NCI-H82 (cell line): ENCODE results near the gene NYAP1.
A peak's percentile ranks its signal among the peaks of the same experiment; 100 is the strongest.
"Not testable (repeated sequence)": the region's sequence is repeated elsewhere in the genome, so short reads cannot be mapped to it uniquely, and the experiment has no call there.

ENCODE experiments used
- DNase-seq: peaks from one replicate; lab custom pipeline; 2025; lab: John Stamatoyannopoulos, UW

NYAP1 gene

DNA sequence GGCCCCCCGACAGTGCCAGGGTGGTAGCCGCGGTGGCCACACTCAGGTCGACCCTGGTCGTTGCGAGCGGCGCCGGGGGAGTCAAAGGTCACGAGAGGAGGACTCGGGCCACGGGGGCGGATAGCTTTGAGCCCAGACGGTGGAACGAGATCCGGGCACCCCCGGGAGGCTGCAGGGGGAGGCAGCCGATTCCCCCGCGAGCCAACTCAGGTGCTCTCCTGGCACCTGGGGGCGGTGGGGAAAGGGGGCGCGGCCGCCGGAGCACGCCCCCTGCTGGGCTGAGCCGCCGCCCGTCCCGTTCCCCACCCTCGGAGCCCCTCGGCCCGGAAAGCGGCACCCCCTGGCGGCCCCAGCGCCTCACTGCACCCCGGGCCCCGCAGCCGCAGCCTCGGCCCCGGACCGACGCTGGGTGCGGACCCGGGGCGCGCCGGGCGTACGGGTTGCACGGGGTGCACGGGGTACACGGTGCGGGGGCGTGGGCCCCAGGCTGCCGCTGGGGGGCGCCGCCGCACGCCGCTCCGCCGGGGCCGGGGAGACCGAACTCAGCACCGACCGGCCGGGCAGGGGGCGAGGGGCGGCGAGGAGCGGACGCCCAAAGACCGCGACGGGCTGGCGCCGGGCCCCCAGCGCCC, 521 bp upstream of the NYAP1 start:
- peak; percentile 63 for DNase-seq

DNA sequence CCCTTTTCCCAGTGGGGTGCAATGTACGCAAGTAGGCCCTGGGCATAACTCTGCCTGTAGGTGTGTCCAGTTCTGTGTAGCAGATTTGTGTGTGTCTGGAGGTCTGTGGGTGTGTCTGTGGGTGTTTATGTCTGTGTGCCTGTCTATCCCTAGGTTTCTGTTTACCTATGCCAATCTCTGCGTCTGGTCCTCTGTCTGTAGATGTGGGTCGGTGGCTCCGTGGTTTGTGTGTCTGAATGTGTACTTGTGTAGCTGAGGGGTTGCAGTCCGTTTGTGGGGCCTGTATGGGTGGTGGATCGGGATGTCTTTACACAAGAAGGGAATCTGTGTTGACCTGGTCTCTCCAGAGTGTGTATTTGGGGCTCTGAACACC, 932 bp downstream of the NYAP1 start:
- no peak for DNase-seq

DNA sequence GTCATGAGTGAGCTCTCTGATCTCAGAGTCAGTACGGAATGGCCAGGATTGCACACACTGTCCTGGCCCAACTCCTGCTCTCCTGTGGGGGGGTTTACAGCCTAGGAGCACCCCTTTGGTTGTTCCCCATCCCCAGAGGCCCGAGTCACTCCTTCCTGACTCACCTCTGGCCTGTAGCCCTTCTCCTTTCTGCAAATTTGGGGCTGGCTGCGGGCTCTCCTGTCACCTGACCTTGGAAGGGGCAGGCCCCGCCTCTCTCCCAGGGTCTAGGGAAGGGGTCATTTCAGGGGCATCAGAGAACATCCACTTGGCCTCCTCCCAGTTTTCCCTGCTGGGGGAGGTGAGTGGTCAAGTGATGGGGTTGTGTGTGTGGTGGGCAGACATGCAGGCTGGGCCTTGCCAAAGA, 1.7 kb downstream of the NYAP1 start:
- DNase-seq = no peak

DNA sequence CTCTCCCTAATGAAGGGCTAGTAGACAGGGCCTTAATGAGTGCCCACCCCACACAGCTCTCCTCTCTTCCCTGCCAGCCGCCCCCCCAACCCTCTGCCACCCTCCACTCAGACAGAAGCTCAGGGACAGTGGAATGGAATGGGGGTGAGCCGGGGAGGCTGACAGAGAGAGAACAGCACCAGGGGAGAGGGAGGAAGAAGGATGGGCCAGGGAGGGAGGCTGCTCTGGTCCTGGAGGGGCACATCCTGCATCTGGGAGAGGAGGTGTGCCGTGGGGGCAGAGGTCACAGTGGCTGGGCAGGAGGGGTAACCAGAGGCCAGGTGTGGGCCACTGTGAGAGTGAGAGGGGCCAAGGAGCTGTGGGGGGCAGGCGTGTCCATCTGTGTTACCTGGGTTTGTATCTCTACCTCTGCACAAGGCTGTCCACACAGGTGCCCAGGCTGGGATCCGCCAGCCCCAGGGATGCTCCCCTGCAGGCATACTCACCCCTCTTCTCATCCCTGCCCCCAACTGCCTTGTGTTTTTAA, 2.4 kb downstream of the NYAP1 start:
- no peak for DNase-seq

DNA sequence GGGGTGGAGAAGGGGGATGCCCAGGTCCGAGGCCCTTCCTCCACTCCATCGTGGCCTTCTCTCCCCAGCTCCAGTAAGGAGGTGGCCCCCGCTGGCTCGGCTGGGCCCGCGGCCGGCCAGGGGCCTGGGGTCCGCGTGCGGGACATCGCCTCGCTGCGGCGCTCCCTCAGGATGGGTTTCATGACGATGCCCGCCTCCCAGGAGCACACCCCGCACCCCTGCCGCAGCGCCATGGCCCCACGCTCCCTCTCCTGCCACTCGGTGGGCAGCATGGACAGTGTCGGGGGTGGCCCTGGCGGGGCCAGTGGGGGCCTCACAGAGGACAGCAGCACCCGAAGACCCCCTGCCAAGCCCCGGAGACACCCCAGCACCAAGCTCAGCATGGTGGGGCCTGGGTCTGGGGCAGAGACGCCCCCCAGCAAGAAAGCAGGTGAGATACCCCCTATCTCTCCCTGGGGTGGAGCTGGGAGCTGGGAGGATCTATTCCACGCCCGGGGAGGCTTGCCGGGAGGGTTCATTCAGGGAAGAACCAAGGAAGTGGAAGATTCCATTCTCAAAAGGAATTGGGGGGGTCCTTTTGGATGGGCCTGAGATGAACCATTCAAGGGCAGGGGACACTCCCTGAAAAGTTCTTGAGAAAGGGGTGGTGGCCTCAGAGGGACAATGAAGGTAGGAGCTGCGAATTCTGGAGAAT, 3.2 kb downstream of the NYAP1 start:
- peak; percentile 63 for DNase-seq

DNA sequence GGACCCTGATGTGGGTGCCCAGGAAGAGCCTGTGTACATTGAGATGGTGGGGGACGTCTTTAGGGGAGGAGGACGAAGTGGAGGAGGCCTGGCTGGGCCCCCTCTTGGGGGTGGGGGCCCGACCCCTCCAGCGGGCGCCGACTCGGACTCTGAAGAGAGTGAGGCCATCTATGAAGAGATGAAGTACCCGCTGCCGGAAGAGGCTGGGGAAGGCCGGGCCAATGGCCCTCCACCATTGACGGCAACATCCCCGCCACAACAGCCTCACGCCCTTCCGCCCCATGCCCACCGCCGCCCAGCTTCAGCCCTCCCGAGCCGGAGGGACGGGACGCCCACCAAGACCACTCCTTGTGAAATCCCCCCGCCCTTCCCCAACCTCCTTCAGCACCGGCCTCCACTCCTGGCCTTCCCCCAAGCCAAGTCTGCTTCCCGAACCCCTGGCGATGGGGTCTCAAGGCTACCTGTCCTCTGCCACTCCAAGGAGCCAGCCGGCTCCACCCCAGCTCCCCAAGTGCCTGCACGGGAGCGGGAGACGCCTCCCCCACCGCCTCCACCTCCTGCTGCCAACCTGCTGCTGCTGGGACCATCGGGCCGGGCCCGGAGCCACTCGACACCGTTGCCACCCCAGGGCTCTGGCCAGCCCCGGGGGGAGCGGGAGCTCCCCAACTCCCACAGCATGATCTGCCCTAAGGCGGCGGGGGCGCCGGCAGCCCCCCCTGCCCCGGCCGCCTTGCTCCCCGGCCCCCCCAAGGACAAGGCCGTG, 4.8 kb downstream of the NYAP1 start:
- no peak for DNase-seq

DNA sequence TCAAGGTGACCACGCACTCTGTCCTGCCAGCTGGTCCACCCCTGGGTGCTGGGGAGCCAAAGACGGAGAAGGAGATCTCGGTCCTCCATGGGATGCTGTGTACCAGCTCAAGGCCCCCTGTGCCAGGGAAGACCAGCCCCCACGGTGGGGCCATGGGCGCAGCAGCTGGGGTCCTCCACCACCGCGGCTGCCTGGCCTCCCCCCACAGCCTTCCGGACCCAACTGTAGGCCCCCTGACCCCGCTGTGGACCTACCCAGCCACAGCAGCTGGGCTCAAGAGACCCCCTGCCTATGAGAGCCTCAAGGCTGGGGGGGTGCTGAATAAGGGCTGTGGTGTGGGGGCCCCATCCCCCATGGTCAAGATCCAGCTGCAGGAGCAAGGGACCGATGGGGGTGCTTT, 5.4 kb downstream of the NYAP1 start:
- DNase-seq = no peak

DNA sequence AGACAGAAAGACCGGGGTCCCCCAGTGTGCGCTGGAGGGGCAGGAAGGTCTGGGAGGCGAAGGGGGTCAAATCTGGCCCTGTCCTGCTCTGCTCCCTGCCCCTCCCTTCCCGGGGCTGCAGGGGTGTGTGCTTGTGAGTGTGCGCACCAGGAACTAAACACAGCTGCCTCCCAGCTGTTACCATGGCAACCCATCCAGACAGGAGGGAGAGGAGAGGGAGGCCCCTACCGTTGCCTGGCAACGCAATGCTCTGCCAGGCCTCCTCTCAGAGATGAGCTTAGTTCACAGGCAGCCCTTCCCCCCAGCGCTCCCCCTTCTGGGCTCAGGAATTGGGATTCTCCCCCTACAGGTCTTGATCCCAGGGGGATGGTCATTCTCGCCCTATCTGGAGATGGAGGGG, 6.1 kb downstream of the NYAP1 start:
- DNase-seq = peak; percentile 100

DNA sequence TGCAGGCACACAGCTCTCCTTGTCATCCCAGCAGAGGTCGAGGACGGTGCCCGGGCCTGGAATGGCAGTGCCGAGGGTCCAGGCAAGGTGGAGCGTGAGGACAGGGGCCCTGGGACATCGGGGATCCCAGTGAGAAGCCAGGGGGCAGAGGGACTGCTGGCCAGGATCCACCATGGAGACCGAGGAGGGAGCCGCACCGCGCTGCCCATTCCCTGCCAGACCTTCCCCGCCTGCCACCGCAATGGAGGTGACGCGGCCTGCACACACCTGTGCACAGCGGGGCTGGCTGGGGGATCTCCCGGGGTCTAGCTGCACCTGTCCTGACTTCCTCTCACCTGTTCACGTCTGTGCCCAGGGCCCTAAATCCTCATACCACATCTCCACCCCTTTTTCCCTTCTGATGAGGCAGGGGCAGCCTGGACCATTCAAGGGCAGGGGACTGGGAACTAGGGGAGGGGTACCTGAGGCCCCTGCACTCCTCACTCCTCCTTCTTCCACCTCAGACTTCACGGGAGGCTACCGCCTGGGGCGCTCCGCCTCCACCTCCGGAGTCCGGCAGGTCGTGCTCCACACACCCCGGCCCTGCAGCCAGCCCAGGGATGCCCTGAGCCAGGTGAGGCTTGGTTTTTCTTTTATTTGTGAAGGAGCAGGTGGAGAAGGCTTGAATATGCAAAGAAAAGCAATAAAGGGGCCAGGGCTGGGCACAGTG, 6.9 kb downstream of the NYAP1 start:
- no peak for DNase-seq

DNA sequence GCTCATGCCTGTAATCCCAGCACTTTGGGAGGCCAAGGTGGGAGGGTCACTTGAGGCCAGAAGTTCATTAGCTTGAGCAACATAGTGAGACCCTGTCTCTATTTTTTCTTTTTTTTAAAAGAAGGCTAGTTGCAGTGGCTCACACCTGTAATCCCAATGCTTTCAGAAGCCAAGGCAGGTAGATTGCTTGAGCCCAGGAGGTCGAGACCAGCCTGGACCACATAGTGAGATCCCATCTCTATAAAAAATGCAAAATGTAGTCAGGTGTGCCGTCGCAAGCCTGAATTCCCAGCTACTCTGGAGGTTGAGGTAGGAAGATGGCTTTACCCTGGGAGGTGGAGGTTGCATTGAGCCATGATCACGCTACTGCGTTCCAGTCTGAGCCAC, 7.5 kb downstream of the NYAP1 start:
- no peak for DNase-seq

DNA sequence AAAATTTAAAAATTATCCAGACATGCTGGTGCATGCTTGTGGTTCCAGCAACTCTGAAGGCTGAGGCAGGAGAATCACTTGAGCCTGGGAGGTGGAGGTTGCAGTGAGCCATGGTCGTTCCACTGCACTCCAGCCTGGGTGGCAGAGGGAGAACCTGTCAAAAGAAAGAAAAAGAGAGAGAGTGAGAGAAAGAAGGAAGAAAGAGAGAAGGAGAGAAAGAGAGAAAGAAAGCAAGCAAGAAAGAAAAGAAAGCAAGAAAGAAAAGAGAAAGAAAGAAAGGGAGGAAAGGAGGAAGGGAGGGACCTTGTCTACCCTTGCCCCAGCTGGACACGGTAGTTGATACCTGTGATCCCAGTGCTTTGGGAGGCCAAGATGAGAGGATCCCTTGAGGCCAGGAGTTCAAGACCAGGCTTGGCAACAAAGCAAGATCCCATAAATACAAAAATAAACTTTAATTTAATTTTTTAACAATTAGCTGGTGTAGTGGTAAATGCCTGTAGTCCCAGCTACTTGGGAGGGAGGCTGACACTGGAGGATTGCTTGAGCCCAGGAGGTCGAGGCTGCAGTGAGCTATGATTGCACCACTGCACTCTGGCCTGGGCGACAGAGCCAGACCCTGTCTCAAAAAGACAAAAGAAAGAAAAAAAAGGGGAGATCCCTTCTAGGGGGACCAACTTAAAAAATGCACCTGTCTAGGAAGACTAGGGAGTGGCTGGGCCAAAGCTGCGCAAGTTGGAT, 9.2 kb downstream of the NYAP1 start:
- no peak for DNase-seq

DNA sequence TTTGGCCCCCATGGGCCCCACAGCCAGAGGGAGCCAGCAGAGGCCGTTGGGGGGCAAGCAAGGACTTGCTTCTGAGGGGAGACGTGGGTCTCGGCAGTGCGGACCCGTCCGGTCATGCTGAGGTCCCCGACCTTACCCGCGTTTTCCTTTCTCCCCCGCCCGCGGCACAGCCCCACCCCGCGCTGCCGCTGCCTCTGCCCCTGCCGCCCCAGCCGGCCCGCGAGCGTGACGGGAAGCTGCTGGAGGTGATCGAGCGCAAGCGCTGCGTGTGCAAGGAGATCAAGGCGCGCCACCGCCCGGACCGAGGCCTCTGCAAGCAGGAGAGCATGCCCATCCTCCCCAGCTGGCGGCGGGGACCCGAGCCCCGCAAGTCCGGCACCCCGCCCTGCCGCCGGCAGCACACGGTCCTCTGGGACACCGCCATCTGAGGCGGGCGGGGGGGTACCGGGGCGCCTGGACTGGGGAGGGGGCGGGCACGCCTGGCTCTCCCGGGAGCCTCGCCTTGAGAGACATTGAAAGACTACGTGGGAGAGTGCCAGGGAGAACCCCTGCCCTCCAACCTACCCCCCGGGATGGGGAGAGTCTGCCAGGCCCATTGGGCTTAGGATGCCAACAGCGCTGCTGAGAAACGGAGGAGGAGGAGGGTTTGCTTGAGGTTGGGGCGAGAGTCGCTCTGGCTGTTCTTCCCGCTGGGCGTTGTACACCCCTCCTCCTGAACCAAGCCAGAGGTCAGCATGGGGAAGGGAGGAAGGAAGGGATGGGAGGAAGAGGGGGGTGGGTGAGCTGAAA, 9.9 kb downstream of the NYAP1 start:
- DNase-seq = peak; percentile 37

DNA sequence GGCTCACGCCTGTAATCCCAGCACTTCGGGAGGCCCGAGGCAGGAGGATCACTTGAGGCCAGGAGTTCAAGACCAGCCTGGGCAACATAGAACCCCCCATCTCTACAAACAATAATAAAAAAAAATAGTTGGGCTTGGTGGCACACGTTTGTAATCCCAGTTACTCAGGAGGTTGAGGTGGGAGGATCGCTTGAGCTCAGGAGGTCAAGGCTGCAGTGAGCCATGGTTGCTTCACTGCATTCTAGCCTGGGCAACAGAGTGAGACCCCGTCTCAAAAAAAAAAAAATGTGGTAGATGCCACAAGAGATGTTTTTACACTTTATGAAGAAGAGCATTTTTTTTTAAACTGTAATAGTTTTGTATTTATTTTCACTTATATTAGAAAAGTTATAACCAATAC, 12.8 kb downstream of the NYAP1 start:
- DNase-seq = no peak

DNA sequence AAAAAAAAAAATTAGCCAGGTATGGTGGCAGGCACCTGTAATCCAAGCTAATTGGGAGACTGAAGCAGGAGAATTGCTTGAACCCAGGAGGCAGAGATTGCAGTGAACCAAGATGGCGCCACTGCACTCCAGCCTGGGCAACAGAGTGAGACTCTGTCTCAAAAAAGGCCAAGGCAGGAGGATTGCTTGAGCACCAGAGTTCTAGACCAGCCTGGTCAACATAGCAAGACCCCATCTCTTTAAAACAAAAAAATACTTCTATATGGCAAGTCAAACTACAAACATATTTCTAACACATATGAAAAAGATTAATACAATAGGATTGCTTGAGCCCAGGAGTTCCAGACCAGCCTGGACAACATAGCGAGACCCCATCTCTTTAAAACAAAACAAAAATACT, 17.0 kb downstream of the NYAP1 start:
- not testable (repeated sequence) for DNase-seq

DNA sequence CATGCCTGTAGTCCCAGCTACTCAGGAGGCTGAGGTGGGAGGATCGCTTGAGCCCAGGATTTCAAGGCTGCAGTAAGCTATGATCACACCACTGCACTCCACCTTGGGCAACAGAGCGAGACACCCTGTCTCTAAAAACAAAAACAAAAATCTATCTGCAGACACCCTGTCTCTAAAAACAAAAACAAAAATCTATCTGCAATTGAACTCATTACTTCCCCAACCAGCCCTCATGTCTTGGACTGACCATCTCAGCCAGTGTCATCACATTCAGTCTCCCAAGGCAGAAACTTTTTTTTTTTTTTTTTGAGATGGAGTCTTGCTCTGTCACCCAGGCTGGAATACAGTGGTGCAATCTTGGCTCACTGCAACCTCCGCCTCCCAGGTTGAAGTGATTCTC, 20.3 kb downstream of the NYAP1 start:
- not testable (repeated sequence) for DNase-seq

DNA sequence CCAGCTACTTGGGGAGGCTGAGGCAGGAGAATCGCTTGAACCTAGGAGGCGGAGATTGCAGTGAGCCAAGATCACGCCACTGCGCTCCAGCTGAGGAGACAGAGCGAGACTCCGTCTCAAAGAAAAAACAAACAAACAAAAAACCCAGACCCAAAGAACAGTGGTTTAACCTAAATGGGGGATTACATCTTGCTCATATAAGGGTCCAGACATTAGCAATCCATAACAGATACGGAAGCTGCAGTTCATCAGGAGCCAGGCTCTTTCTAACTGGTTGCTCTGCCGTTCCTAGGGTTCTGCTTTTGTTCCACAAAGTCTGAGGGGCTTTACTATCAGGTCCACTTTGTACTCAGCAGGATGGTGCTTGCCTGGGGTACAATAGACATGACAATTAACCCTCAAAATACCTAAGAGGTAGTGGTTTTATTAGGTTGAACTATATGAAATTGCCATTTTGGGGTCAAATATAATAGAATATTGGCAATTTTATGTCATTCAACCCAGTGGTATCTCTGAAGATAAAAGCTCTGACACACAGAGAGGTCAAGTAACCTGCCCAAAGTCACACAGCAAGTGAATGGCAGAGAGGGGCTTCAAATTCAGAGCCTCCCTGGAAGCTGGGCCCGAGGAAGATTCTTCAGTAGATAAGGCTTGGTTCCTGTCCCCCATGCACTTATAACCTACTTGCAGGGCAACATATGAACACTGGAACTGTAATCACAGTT, 21.3 kb downstream of the NYAP1 start:
- no peak for DNase-seq

DNA sequence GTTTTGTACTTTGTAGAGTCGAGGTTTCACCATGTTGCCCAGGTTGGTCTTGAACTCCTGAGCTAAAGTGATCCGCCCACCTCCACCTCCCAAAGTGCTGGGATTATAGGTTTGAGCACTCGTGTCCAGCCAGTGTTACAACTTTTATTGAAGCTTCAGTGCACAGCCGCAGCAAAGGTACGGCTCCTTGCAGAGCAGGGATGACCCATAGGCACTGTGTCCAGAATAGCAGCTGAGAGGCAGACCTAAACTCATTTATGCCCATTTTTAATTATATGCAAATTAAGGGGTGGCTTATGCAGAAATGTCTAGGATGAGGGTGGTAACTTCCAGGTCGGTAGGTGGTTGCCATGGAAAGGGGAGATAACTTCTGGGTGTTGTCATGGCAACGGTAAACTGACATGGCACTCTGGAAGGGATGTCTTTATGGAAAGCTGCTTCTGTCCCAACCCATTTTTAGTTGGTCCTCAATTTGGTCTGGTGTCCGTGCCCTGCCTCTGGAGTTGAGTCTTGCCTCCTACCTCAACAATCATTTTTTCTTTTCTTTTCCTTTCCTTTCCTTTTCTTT, 22.7 kb downstream of the NYAP1 start:
- DNase-seq = no peak

DNA sequence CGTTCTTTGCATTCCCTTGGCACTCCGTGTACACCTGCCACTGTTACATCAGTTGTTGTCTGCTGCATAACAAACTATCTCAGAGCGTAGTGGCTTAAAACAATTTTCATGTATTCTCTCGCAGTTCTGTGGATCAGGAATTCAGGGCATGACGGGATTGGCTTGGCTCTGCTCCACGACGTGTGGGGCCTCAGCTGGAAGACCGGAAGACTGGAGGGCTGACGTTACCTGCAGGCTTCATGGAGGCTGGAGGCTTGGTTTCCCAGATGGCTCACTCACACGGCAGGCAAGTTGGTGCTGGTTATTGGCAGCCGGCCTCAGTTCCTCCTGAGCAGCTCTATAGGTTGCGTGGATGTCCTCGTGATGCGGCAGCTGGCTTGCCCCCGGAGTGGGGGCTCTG, 25.5 kb downstream of the NYAP1 start:
- DNase-seq = peak; percentile 23

DNA sequence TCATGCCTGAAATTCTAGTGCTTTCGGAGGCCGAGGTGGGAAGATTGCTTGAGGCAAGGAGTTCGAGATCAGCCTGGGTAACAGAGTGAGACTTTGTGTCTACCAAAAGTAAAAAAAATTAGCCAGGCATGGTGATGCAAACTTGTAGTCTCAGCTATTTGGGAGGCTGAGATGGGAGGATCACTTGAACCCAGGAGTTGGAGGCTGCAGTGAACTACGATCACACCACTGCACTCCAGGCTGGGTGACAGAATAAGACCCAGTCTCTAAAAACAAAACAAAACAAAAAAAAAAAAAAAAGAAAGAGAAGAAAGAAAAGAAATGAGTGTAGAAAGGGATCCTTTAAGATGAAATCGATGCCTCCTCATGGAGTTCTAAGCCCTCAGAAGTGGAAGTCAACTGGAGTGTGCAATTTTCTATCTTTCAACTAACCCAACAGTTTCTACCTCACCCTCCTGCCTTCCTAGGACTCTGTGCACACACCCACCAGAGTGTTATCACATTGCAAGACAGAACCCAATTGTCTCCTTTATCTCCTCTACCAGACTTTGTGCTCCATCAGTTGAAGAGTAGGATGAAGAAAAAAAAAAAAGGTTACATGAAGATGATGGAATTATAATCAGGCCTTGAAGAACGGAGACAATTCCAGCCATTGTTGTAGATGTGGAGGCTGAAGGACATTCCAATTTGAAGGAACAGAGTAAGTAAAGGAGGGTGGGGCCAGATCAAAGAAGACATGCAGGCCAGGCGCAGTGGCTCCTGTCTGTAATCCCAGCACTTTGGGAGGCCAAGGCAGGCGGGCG, 26.9 kb downstream of the NYAP1 start:
- DNase-seq = no peak
